Measurements from ENCODE around the gene GRIP2. TPM values are rescaled to one million over a fixed set of nuclear protein-coding genes. Genes with fewer than 3 reads are reported as not detected.

Gene GRIP2
- total and polyA plus RNA-seq, 2 donors (not counting 3 experiments of a cell fraction or from before 2014, with no cell fraction given), result not detected

DNA sequence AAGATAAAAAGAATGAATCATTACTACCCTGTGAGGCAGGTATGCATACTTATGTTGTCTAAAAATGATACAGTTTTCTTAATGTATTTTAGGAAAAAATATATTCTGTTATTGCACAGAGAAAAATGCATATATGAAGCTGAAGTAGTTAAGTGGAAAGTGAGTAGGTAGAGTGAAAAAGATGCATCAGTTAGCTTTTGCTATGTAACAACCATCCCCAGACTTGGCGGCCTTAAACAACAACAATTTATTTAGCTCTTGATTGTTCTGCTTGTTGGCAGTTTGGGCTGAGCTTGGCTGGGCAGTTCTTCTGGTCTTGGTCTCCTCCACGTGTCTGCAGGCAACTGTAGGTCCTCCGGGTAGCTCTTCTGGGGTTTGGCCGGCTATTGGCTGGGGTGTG, 92.1 kb downstream of the GRIP2 start:
- Histone ChIP-seq H3K27me3 (ENCODE audit: control insufficient read depth in 2 of 2, insufficient read depth in 2 of 2, low read length in 2 of 2) (no peaks in the 10 kb centered on the region), H3K4me2 (ENCODE audit: insufficient read depth, low read length) (no peak overlapping the region), H3K79me2 (ENCODE audit: control insufficient read depth, insufficient read depth, low read length) (peaks cover 2% of the 10 kb centered on the region), H3K36me3 (ENCODE audit: control insufficient read depth in 2 of 2, extremely low read depth in 1 of 2, insufficient read depth in 2 of 2, low read length in 2 of 2) (peaks cover 13 to 18% of the 10 kb centered on the region in 2 experiments), H3K9me1 (replicated peaks; ENCODE audit: control insufficient read depth, extremely low read depth, insufficient read depth, low read length) (no peaks in the 10 kb centered on the region), H3K9ac (replicated peaks; ENCODE audit: extremely low read depth, insufficient read depth, low read length) (no peak overlapping the region), H3K4me3 (replicated peaks in 1 of 3; ENCODE audit: insufficient read depth in 1 of 3, low read depth in 1 of 3, low read length in 3 of 3) (no peak overlapping the region), H3K9me3 (replicated peaks; ENCODE audit: control insufficient read depth, insufficient read depth, low read length) (no peaks in the 10 kb centered on the region), H3K27ac (ENCODE audit: insufficient read depth, low read depth, low read length) (no peak overlapping the region), H2AFZ (ENCODE audit: low read depth, low read length) (no peak overlapping the region), H3K4me1 (ENCODE audit: control insufficient read depth, extremely low read depth, insufficient read depth, low read length) (peaks cover 15% of the 10 kb centered on the region), H4K20me1 (replicated peaks; ENCODE audit: control insufficient read depth, extremely low read depth, insufficient read depth, low read length) (no peaks in the 10 kb centered on the region)
- TF ChIP-seq GATA2 (IDR thresholded peaks at IDR 0.05; ENCODE audit: insufficient read depth, insufficient read length, low read depth, low read length), result no peak
- no peak for TF ChIP-seq POLR2A (IDR thresholded peaks at IDR 0.05; ENCODE audit: low read depth, low read length)
- TF ChIP-seq MYC (IDR thresholded peaks at IDR 0.05; ENCODE audit: low read depth, low read length), result no peak
- TF ChIP-seq JUN (IDR thresholded peaks at IDR 0.05; ENCODE audit: borderline replicate concordance, insufficient read depth, insufficient read length, low read depth), result no peak
- TF ChIP-seq, protein P1, sequence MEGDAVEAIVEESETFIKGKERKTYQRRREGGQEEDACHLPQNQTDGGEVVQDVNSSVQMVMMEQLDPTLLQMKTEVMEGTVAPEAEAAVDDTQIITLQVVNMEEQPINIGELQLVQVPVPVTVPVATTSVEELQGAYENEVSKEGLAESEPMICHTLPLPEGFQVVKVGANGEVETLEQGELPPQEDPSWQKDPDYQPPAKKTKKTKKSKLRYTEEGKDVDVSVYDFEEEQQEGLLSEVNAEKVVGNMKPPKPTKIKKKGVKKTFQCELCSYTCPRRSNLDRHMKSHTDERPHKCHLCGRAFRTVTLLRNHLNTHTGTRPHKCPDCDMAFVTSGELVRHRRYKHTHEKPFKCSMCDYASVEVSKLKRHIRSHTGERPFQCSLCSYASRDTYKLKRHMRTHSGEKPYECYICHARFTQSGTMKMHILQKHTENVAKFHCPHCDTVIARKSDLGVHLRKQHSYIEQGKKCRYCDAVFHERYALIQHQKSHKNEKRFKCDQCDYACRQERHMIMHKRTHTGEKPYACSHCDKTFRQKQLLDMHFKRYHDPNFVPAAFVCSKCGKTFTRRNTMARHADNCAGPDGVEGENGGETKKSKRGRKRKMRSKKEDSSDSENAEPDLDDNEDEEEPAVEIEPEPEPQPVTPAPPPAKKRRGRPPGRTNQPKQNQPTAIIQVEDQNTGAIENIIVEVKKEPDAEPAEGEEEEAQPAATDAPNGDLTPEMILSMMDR (IDR thresholded peaks at IDR 0.05; ENCODE audit: extremely low read depth in 1 of 2, insufficient read depth in 1 of 2, low read depth in 1 of 2, low read length in 2 of 2), result no peak
- TF ChIP-seq POLR2AphosphoS5 (IDR thresholded peaks at IDR 0.05; ENCODE audit: insufficient read depth, low read depth, low read length), result no peak
- TF ChIP-seq, protein P2, sequence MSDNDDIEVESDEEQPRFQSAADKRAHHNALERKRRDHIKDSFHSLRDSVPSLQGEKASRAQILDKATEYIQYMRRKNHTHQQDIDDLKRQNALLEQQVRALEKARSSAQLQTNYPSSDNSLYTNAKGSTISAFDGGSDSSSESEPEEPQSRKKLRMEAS (IDR thresholded peaks at IDR 0.05; ENCODE audit: insufficient read depth, insufficient read length), result no peak
- no peak for TF ChIP-seq FOS (IDR thresholded peaks at IDR 0.05; ENCODE audit: borderline replicate concordance, insufficient read depth, low read length)
- no peak for TF ChIP-seq EZH2 (IDR thresholded peaks at IDR 0.05; ENCODE audit: borderline replicate concordance, low read depth, low read length, severe bottlenecking)
- dilution Hi-C loops (cut with MboI; ENCODE audit: extremely low pct_ligation_motif_present, low sequenced_read_pairs) (no loop called here), intact Hi-C loops (cut with micrococcal nuclease) (no loop called here)
- DNase-seq (ENCODE audit: low read depth, low spot score) (no peak), FAIRE-seq (no peak)
- POLR2A ChIA-PET, result no interaction called here
- CTCF ChIA-PET, result no interaction called here
- BruUV-seq (replicated peaks), result no TSS peak

All from endothelial cell of umbilical vein (primary cell).